HFFc6 (cell line): ENCODE data around the gene PKP4. TPM values are rescaled to one million over a fixed set of nuclear protein-coding genes. Genes with fewer than 3 reads are reported as not detected.

Experiments
- DNase-seq: peaks from one replicate; pipeline ENCODE4 v3.0.0-alpha.2; 2018
- H3K27ac Mint-ChIP-seq: 2 replicates; pipeline ENCODE4 v1.8.0; 2020; ENCODE audit warnings: mild to moderate bottlenecking, mixed read lengths
- H3K27me3 Mint-ChIP-seq: 2 replicates; pipeline ENCODE4 v1.8.0; 2021; ENCODE audit warnings: mild to moderate bottlenecking, moderate library complexity, mixed read lengths; ENCODE audit not compliant: insufficient read depth
- H3K36me3 Mint-ChIP-seq: 2 replicates; pipeline ENCODE4 v1.8.0; 2021; ENCODE audit warnings: low read depth, mixed read lengths
- H3K4me1 Mint-ChIP-seq: 2 replicates; pipeline ENCODE4 v1.8.0; 2020; ENCODE audit warnings: low read depth, mixed read lengths
- H3K4me3 Mint-ChIP-seq: 2 replicates; pipeline ENCODE4 v1.8.0; 2020; ENCODE audit warnings: mild to moderate bottlenecking, moderate library complexity, mixed read lengths
- H3K9me3 Mint-ChIP-seq: 2 replicates; pipeline ENCODE4 v1.8.0; 2020; ENCODE audit warnings: mild to moderate bottlenecking, mixed read lengths
- CTCF ChIP-seq: fragments of 200-600 bp; sonication (generic); IDR thresholded peaks from 2 replicates; pipeline ENCODE4 v1.5.0; 2021; ENCODE audit warnings: antibody characterized with exemption, mild to moderate bottlenecking
- long read RNA-seq: library from polyadenylated mRNA; unstranded; transcript quantifications from one replicate; pipeline ENCODE4 v2.0.0, GENCODE V29; 2019
- total RNA-seq, 6 experiments: library from RNA; stranded (reverse); fragmentation: NEBNext Ultra II Directional; extraction: Animal tissue kit (Norgen Biotek cat#: 25700); gene quantifications; 2 replicates in 1 of 6; 3 replicates in 5 of 6; pipeline ENCODE4 v1.2.3, GENCODE V29; 2021

The PKP4 gene
- total RNA-seq, result 10 to 100 TPM; 35.9 to 48.9 (median 43.5) TPM
- long read RNA-seq, partial matches to known transcripts, result 6 of 25 reads
- long read RNA-seq, other reads (novel, unspliced or antisense), result 17 of 25 reads

- Mint-ChIP-seq H3K4me3 (peak within 1 kb of the TSS; percentile 97), H3K4me1 (peaks cover 37% of the 10 kb centered on the region), H3K36me3 (no peaks in the 10 kb centered on the region), H3K9me3 (no peaks in the 10 kb centered on the region), H3K27me3 (no peaks in the 10 kb centered on the region), H3K27ac (peak within 1 kb of the TSS; percentile 91)
- no peak; the same call in 1 of the 2 replicates for TF ChIP-seq CTCF
- peak; percentile 88 for DNase-seq
Observed at GRCh38 chr2:158456309-158457066, at the start of gene PKP4, which contains the start of gene CCDC148. Gene PKP4 (plus strand): TSS chr2:158456952. CDS start chr2:158533185, 76,233 bp downstream. Gene CCDC148 (minus strand): TSS chr2:158456753. CDS start chr2:158456439, 314 bp downstream.

- no peak for DNase-seq
- H3K9me3 Mint-ChIP-seq, result peaks cover 23% of the 10 kb centered on the region
- TF ChIP-seq CTCF, result no peak
- H3K27me3 Mint-ChIP-seq, result no peaks in the 10 kb centered on the region
- H3K36me3 Mint-ChIP-seq, result peaks cover 29% of the 10 kb centered on the region
- H3K27ac Mint-ChIP-seq, result no peak overlapping the region
- H3K4me1 Mint-ChIP-seq, result peaks cover 23% of the 10 kb centered on the region
- H3K4me3 Mint-ChIP-seq, result no peak overlapping the region
Observed at GRCh38 chr2:158407031-158407430, 49.7 kb upstream of the PKP4 start.

- Mint-ChIP-seq H3K27me3 (no peaks in the 10 kb centered on the region), H3K9me3 (peaks cover 27% of the 10 kb centered on the region), H3K27ac (no peak overlapping the region), H3K36me3 (peaks cover 35% of the 10 kb centered on the region), H3K4me1 (peaks cover 44% of the 10 kb centered on the region), H3K4me3 (no peak overlapping the region)
- DNase-seq, result no peak
- TF ChIP-seq CTCF, result no peak
Observed at GRCh38 chr2:158410132-158410531, 46.6 kb upstream of the PKP4 start.

- peak overlapping the region; percentile 65 for H3K27ac Mint-ChIP-seq
- H3K36me3 Mint-ChIP-seq, result peaks cover 49% of the 10 kb centered on the region
- no peak for DNase-seq
- TF ChIP-seq CTCF, result no peak
- peaks cover 40% of the 10 kb centered on the region for H3K9me3 Mint-ChIP-seq
- H3K27me3 Mint-ChIP-seq, result no peaks in the 10 kb centered on the region
- H3K4me3 Mint-ChIP-seq, result peak overlapping the region; percentile 31
- peaks cover 58% of the 10 kb centered on the region for H3K4me1 Mint-ChIP-seq
Observed at GRCh38 chr2:158411748-158412147, 45.0 kb upstream of the PKP4 start.

- TF ChIP-seq CTCF, result no peak
- Mint-ChIP-seq H3K9me3 (peaks cover 41% of the 10 kb centered on the region), H3K4me1 (peaks cover 54% of the 10 kb centered on the region), H3K27me3 (no peaks in the 10 kb centered on the region), H3K36me3 (peaks cover 52% of the 10 kb centered on the region), H3K4me3 (peak overlapping the region; percentile 31), H3K27ac (peak overlapping the region; percentile 65)
- DNase-seq, result peak; percentile 56
Observed at GRCh38 chr2:158412206-158412605, 44.5 kb upstream of the PKP4 start.
